ENCODE results near the gene RAI1. TPM values are rescaled to one million over a fixed set of nuclear protein-coding genes. Genes with fewer than 3 reads are reported as not detected.

Gene RAI1
- total and polyA plus RNA-seq, 2 of the 13 experiments (the other 11 are each of a cell fraction or from before 2014, with no cell fraction given) = 3.4 to 5.2 TPM

DNA sequence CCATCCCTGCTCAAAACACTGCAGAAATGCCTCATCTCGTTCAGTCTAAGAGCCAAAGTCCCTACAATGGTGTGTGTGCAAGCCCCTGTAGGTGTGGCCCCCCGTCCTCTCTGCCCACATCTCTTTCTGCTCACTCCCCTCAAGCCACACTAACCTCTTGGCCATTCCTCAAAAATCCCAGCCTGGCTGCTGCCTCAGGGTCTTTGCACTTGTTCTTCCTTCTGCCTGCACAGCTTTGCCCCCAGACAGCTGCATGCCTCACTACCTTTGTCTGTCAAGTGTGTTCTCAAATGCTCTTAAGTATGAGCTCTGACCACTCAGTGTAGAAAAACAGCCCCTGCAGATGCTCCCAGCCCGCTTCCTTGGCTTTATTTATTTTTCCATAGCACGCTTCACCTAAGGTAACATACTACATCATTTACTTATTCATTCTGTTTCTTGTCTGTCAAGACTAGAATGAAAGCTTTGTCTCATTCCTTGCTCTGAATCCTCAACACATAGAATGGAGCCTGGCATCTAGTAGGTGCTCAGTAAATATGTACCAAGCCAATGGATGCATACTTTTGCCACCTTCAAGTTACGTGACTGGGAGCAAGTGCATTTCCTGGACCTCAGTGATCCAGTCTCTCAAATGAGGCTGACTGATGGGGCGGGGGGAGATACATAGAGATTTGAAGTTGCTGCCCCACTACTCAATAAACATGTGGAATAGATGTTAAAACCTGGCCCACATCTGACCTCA, 38.1 kb downstream of the RAI1 start (continued):
- TF ChIP-seq ZNF333 (CRISPR knock-in tag; IDR thresholded peaks at IDR 0.05; ENCODE audit: borderline replicate concordance) (no peak), NFYB (CRISPR knock-in tag; IDR thresholded peaks at IDR 0.05) (no peak), ZNF558 (CRISPR knock-in tag; IDR thresholded peaks at IDR 0.05; ENCODE audit: borderline replicate concordance) (no peak), SOX13 (IDR thresholded peaks at IDR 0.05) (no peak), SOX13 (CRISPR knock-in tag; conservative IDR thresholded peaks at IDR 0.05 in 1 of 2, IDR thresholded peaks at IDR 0.05 in 1 of 2) (no peak), GTF2F1 (IDR thresholded peaks at IDR 0.05; ENCODE audit: low read length) (no peak), ZNF274 (CRISPR knock-in tag; IDR thresholded peaks at IDR 0.05) (no peak), SOX5 (CRISPR knock-in tag; IDR thresholded peaks at IDR 0.05; ENCODE audit: borderline replicate concordance) (no peak), MED8 (CRISPR knock-in tag; IDR thresholded peaks at IDR 0.05; ENCODE audit: insufficient replicate concordance) (no peak), BRCA1 (CRISPR knock-in tag; IDR thresholded peaks at IDR 0.05) (no peak), CSRNP1 (CRISPR knock-in tag; IDR thresholded peaks at IDR 0.05) (no peak), ZSCAN25 (CRISPR knock-in tag; IDR thresholded peaks at IDR 0.05) (no peak), ZGPAT (CRISPR knock-in tag; IDR thresholded peaks at IDR 0.05) (no peak), TSC22D2 (CRISPR knock-in tag; IDR thresholded peaks at IDR 0.05; ENCODE audit: borderline replicate concordance) (no peak)
- TF ChIP-seq, protein P1, sequence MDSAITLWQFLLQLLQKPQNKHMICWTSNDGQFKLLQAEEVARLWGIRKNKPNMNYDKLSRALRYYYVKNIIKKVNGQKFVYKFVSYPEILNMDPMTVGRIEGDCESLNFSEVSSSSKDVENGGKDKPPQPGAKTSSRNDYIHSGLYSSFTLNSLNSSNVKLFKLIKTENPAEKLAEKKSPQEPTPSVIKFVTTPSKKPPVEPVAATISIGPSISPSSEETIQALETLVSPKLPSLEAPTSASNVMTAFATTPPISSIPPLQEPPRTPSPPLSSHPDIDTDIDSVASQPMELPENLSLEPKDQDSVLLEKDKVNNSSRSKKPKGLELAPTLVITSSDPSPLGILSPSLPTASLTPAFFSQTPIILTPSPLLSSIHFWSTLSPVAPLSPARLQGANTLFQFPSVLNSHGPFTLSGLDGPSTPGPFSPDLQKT (CRISPR knock-in tag; IDR thresholded peaks at IDR 0.05; ENCODE audit: borderline replicate concordance) = no peak
- TF ChIP-seq, protein P2, sequence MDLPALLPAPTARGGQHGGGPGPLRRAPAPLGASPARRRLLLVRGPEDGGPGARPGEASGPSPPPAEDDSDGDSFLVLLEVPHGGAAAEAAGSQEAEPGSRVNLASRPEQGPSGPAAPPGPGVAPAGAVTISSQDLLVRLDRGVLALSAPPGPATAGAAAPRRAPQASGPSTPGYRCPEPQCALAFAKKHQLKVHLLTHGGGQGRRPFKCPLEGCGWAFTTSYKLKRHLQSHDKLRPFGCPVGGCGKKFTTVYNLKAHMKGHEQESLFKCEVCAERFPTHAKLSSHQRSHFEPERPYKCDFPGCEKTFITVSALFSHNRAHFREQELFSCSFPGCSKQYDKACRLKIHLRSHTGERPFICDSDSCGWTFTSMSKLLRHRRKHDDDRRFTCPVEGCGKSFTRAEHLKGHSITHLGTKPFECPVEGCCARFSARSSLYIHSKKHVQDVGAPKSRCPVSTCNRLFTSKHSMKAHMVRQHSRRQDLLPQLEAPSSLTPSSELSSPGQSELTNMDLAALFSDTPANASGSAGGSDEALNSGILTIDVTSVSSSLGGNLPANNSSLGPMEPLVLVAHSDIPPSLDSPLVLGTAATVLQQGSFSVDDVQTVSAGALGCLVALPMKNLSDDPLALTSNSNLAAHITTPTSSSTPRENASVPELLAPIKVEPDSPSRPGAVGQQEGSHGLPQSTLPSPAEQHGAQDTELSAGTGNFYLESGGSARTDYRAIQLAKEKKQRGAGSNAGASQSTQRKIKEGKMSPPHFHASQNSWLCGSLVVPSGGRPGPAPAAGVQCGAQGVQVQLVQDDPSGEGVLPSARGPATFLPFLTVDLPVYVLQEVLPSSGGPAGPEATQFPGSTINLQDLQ (CRISPR knock-in tag; IDR thresholded peaks at IDR 0.05) = no peak

All from HepG2 (cell line).